Transverse colon (tissue), 3 donors: ENCODE results near the gene ABCA10.

Experiments
- CTCF ChIP-seq, 5 experiments: fragments of 200-600 bp in 3 of 5; fragments of 450-650 bp in 2 of 5; sonication (generic) in 3 of 5; IDR thresholded peaks; 1 replicate in 2 of 5; 2 replicates in 3 of 5; pipeline ENCODE4 v1.5.1; 2016 to 2017; ENCODE audit warnings: antibody characterized with exemption in 5 of 5, inconsistent platforms in 3 of 5, mild to moderate bottlenecking in 2 of 5, moderate library complexity in 1 of 5
- EP300 ChIP-seq: sonication (generic); formaldehyde crosslinking; IDR thresholded peaks from one replicate; pipeline ENCODE4 v1.6.1; 2017; ENCODE audit warnings: antibody characterized with exemption, low read depth
- POLR2A ChIP-seq: fragments of 450-650 bp; IDR thresholded peaks from one replicate; pipeline ENCODE4 v1.6.1; 2016; ENCODE audit warnings: antibody characterized with exemption, mild to moderate bottlenecking, moderate library complexity

- TF ChIP-seq CTCF (IDR thresholded peaks at IDR 0.05) (no peak), POLR2A (no peak), EP300 (no peak)
Measured at GRCh38 chr17:69236464-69236863, 7.8 kb upstream of the ABCA10 start.
